Measurements from ENCODE around the gene PTPRT. TPM values are rescaled to one million over a fixed set of nuclear protein-coding genes. Genes with fewer than 3 reads are reported as not detected.

The PTPRT gene
- total RNA-seq, 1 donor, result 0.72 TPM

DNA sequence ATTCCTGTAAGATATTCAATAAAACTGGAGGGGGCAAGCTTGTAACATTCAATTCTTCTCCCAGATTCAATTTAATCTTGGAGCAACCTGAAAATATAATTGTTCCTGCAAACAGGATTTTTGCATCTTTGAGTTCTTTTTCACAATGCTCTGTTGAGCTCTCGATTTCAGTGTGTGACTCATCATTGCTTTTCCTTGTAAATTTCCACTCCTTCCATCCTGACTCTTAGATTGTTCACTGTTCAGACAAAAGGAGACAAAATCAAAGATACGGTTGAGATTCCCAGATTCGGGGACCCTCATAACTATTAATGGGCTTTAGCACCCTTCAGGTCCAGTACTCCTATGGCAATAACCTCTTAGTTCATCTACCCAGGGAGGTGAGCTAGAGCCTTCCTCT is 999.6 kb downstream of the PTPRT start:
- H3K4me3 ChIP-seq (ENCODE audit: low read depth, low read length), result no peak overlapping the region
- TF ChIP-seq, protein P1, sequence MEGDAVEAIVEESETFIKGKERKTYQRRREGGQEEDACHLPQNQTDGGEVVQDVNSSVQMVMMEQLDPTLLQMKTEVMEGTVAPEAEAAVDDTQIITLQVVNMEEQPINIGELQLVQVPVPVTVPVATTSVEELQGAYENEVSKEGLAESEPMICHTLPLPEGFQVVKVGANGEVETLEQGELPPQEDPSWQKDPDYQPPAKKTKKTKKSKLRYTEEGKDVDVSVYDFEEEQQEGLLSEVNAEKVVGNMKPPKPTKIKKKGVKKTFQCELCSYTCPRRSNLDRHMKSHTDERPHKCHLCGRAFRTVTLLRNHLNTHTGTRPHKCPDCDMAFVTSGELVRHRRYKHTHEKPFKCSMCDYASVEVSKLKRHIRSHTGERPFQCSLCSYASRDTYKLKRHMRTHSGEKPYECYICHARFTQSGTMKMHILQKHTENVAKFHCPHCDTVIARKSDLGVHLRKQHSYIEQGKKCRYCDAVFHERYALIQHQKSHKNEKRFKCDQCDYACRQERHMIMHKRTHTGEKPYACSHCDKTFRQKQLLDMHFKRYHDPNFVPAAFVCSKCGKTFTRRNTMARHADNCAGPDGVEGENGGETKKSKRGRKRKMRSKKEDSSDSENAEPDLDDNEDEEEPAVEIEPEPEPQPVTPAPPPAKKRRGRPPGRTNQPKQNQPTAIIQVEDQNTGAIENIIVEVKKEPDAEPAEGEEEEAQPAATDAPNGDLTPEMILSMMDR (IDR thresholded peaks at IDR 0.05; ENCODE audit: insufficient read depth, low read length), result no peak
- DNase-seq (ENCODE audit: low read depth), result no peak

DNA sequence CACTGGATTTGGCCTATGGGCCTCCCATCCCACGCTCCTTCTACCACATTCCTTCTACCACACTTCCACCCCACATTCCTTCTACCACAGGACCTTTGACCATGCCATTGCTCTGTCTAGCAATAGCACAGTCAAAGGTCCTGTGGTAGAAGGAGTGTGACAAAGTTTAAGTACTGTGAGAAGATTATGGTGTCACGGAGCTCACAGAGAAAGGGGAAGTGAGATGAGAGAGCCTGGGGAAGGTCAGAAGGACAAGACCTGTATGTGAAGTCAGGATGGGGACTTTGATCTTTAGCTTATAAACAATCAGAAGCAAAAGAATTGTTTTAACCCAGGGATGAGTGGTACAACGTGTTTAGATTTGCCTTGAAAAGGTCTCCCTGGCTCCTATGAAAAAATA is 1003.4 kb downstream of the PTPRT start:
- TF ChIP-seq, protein P1 (IDR thresholded peaks at IDR 0.05; ENCODE audit: insufficient read depth, low read length), result no peak
- no peak overlapping the region for H3K4me3 ChIP-seq (ENCODE audit: low read depth, low read length)
- DNase-seq (ENCODE audit: low read depth), result no peak

DNA sequence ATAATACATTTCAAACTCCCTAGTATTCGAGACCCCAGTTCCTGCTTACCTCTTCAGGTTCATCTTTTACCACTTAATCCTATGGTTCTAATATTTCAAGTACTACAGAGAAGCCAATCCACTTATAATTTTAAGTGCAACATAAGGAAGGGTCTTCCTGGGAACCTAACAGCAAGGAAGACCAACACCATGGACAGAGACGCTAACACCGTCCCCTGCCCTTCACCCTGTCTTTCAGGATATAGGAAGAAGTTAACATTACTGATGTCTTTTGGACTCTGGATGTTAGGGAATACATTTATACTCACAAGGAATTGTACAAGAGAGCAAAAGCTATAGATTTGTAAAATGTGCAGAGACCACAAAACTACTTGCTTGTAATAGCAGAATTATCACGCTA is 1006.6 kb downstream of the PTPRT start:
- TF ChIP-seq, protein P1 (IDR thresholded peaks at IDR 0.05; ENCODE audit: insufficient read depth, low read length), result no peak
- H3K4me3 ChIP-seq (ENCODE audit: low read depth, low read length), result no peak overlapping the region
- no peak for DNase-seq (ENCODE audit: low read depth)

DNA sequence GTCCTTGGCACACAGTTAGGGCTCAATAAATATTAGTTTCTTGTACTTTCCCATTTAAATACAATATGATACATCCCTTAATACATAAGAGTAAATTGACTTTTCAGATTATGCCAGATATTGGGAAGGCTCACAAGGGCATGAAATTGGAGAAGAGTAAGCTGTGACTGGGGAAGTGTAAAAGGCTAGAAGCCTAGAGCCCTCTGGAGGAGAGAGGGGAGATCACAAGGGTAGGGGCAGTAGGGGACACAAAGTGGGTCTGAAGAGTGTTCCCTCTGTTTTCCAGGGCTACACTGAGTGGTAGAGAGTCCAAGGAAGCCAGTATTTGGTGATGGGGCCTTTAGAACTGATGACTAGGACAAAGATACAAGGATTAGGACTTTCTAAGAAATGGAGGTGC is 1008.6 kb downstream of the PTPRT start:
- DNase-seq (ENCODE audit: low read depth), result no peak
- TF ChIP-seq, protein P1 (IDR thresholded peaks at IDR 0.05; ENCODE audit: insufficient read depth, low read length), result no peak
- no peak overlapping the region for H3K4me3 ChIP-seq (ENCODE audit: low read depth, low read length)

DNA sequence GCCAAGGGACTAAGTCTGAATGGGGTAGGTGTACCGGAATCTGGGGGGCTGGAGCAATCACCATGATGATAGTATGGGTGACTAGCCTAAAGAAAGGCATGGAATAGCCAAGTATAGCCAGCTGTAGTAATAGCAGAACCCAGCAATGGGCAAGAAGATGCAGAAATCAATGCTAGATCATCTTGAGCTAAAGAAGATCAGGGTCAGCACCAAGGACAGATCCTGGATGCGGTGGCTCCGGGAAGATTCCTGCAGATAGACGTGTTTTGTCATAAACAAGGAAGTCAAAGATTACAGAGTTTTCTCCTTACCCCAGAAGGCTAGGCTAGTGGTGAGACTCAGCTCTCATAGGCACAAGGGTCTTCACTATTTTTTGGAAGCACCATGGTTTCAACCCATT is 1009.9 kb downstream of the PTPRT start:
- TF ChIP-seq, protein P1 (IDR thresholded peaks at IDR 0.05; ENCODE audit: insufficient read depth, low read length), result no peak
- DNase-seq (ENCODE audit: low read depth), result no peak
- H3K4me3 ChIP-seq (ENCODE audit: low read depth, low read length), result no peak overlapping the region

DNA sequence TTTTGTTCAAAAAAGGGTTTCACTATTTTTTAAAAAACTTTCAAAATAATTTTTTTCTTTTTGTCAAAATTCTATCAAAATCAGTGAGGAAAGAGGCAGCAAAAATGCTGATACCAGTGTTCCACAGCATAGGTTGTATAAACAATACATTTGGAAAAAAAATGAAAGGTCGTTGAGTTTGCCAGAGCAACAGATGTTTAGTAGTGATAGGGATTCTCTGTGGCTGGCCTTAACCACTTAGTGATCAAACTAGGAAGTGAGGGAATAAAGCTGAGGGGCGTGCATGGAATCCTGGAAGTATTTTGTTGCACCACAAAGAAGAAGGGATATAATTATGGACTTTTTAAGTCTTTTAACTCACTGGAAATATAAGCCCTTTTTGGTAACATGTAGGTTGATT is 1016.3 kb downstream of the PTPRT start:
- no peak overlapping the region for H3K4me3 ChIP-seq (ENCODE audit: low read depth, low read length)
- DNase-seq (ENCODE audit: low read depth), result no peak
- TF ChIP-seq, protein P1 (IDR thresholded peaks at IDR 0.05; ENCODE audit: insufficient read depth, low read length), result no peak

DNA sequence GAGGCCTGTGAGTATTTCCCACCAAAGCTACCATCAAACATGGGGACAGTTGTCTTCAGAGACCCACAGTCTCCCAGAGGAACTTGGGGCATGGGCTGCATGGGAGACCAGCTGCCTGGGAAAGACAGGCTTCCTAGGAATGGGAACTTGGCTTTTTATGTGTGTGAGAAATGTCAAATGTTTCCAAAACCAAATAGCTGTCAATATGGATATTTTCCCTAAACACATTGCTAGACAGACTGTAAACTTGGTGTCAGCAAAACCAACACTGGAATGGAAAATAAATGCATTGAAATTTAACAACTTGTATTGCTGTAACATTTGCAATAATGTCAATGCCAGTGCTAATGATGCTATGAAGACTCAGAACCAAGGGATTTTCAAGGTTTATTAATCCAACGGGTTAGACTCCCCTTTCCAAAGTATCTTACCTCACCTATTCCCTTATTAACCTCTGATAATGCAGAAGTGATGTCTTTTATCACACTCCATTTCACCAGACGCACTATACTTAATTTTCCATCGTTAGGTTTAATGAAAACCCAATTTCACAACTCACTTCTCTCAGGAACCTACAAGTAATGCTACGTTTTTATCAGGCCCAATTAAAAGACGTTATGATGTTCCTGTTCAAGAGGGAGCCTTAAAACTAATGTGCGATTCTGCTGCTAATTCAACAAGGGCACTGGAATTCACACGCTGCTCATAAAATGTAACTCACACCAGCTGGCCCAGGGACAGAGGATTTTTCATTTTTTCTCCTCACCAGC is 1025.4 kb downstream of the PTPRT start:
- no peak overlapping the region for H3K4me3 ChIP-seq (ENCODE audit: low read depth, low read length)
- no peak for DNase-seq (ENCODE audit: low read depth)
- TF ChIP-seq, protein P1 (IDR thresholded peaks at IDR 0.05; ENCODE audit: insufficient read depth, low read length), result no peak
